HT1080 (cell line): ENCODE measurements around the gene NDNF. TPM values are rescaled to one million over a fixed set of nuclear protein-coding genes. Genes with fewer than 3 reads are reported as not detected.
A peak's percentile ranks its signal among the peaks of the same experiment; 100 is the strongest.

Source experiments
- DNase-seq: peaks from one replicate; pipeline ENCODE4 v3.0.0-alpha.2; 2015; ENCODE audit warnings: low read depth
- polyA plus RNA-seq, 2 experiments: library from polyadenylated mRNA; depleted of rRNA; stranded (reverse); fragments of >200 nt; gene quantifications; 2 replicates each; pipeline ENCODE4 v1.2.3, GENCODE V29; 2015
- total RNA-seq: library from RNA; depleted of rRNA; stranded (reverse); fragments of >200 nt; shearing (Covaris generic); gene quantifications from 2 replicates; pipeline ENCODE4 v1.2.3, GENCODE V29; 2014; rRNA removed

Gene NDNF
- 0.27 and 0.90 TPM in 2 replicates for total RNA-seq
- 0.32 and 0.33 TPM in 2 replicates for polyA plus RNA-seq (2015; cell fraction: cytosol; rRNA removed)
- 0.88 and 0.90 TPM in 2 replicates for polyA plus RNA-seq (2015; cell fraction: nucleus; rRNA removed)

DNA sequence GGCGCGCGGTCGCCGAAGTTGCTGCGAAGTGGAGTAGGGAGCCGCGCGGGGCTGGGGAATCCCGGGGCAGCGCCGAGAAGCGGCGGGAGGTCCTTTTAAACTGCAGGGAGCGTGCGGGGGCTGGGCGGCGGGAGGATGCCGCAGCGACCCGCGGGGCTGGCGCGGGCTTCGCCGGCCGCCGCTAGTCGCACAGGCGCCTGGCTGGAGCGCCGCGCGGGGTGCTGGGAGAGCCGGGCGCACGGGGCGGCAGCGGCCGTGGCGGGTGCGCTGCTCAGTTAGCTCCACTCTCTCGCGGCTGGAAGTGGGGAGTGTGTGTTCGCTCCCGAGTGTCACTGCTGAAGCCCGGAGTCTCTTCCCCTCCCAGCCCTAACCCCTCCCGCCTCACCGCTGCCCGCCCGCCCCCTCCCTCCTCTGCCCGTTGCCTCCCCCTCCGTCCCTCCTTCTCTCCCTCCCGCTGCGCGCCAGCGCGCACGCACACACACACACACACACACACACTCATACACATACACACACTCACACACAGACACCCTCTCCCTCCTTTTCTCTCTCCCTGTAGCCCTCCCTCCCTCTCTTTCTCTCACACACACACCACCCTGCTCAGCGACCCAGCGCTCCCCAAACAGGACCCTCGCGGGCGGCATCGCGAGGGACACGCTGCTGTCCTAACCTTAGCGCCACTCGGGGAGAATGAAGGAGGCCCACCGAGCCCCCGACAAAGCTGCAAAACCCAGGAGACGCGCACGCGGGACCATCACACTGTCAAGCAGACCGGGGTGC is at the start of gene NDNF:
NDNF (minus strand) TSS at position 312 of the 780 bp plus-strand sequence. CDS start 26,698 bp downstream, outside the sequence.
- DNase-seq: no peak

- DNase-seq: no peak
These were observed 47.4 kb upstream of the NDNF start for GRCh38 chr4:121119715-121120114.

GRCh38 chr4:121118344-121118743 is 46.0 kb upstream of the NDNF start:
- DNase-seq: no peak

GRCh38 chr4:121114756-121115155 is 42.4 kb upstream of the NDNF start:
- DNase-seq: no peak

DNA sequence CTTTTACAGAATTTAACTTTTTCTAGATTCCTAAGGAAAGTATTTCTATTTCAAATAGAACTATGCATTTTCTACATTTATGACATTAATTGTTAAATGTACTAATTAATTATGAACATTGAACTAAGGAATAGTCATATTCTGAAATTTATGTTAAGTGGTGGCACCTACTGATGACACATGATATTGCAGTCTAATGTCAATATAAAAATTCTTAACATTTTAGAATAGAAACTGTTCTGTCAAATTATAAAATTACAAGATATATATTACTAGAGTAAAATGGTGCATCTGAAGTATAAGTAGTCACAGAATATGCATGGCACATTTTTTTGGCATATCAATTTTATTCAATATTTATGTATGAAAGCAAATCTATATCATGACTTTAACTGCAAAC is 40.2 kb upstream of the NDNF start:
- no peak for DNase-seq

DNA sequence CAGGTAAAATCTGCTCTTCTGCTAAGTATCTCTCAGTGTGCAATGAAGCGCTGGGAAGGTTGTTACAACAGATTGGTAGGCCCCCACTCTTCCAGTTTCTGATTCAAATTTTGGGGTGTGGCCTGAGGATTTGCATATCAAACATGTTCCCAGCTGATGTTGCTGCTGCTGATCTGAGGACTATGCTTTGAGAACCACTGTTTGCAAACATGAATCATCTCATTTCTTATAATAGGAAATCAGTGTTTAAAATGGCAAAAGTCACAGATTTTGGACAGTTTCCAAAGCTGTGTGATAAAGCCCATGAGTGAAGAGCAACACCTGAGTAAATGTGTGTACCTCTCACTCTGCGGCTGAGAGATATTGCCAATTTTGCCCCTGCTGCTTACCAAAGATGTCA is 36.2 kb upstream of the NDNF start:
- DNase-seq: no peak

DNA sequence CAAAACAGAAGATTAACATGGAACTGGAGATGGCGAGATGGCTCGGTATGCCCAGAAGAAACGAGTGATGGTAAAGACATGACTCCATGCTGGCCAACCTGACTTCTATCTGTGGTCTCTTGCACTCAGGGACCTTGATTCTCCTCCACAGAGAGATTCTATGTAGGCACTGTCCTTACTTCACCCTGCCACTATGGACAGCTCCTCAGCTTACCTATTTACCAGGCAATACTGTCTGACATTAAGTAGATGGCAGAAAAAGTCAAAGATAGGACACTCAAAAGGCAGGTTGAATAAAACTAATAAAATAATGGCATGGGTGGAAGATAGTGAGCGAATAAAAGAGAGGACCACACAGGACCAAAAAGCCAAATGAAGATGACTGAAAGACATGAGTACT is 35.2 kb upstream of the NDNF start:
- no peak for DNase-seq

GRCh38 chr4:121100093-121100775 is 27.9 kb upstream of the NDNF start:
- no peak for DNase-seq

- no peak for DNase-seq
These were observed 25.9 kb upstream of the NDNF start for GRCh38 chr4:121098266-121098665.

DNA sequence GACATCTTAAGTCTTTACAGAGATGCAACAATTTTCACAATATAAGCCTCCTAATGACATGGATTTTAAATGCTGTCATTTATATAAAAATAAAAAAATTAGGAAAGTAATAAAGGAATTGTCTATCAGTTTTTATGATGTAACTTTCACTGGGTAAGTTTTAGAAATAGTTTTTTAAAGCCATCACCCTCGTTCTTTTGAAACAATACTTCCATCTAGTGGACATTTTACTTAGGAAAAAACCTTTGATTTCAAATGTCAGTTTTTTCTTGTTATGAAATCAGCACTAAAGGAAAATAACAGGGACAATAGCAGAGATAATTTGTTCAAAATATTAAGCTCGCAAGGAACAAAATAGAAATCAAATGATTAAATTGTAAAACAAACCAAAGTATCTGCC is 24.3 kb upstream of the NDNF start:
- peak; percentile 28 for DNase-seq

GRCh38 chr4:121096191-121096590 is 23.9 kb upstream of the NDNF start:
- no peak for DNase-seq

DNA sequence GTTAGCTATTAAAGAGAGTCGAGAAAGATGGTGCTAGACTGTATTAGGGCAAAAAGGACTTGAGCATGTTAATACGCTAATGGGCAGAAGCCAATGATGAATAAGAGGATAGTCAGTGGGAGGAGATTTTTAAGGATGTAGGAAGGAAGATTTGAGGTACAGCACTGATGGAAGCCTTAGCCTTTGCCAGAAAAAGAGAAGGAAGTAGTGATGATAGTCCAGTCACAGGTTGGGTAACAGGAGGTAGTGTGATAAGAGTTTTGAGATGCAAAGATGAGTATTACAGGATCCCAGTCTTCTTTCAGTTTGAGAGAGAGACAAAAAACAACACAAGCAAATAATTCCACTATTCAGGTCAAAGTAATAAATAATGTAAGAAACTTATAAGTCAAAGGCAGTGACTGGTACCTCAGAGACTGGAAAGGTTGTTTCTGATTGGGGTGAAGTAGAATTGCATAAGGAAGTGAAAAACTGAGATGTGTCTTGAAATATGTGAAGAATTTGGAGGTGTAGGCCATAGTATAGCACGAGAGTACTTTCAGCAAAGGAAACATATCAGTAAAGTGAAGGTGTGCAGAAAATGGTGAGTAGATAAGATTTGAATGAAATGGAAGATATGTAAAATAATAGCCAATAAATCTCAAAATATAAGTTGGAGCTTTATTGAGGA is 22.1 kb upstream of the NDNF start:
- DNase-seq: no peak

- DNase-seq: no peak
These were observed 20.9 kb upstream of the NDNF start for GRCh38 chr4:121093261-121093660.

DNA sequence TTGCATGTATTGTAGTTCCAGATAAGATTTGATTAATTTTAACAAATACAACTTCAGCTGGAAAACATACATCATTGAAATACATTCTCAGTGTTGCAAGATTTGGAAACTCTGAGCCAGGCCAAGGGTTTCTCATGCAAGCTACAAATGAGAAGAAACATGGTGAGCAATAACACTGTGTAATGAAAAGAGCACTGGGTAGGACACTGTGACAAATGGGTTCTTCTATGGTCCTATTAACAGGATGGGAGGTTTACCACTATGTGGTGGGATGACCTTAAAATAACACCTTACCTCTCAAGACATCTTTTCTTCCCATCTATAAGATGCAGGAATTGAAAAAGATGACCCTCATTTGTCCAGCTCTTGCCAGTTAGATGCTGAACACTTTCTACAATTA is 19.6 kb upstream of the NDNF start:
- no peak for DNase-seq

GRCh38 chr4:121088867-121089266 is 16.5 kb upstream of the NDNF start:
- DNase-seq: no peak

- DNase-seq: no peak
These were observed 7.0 kb upstream of the NDNF start for GRCh38 chr4:121079376-121079775.

DNA sequence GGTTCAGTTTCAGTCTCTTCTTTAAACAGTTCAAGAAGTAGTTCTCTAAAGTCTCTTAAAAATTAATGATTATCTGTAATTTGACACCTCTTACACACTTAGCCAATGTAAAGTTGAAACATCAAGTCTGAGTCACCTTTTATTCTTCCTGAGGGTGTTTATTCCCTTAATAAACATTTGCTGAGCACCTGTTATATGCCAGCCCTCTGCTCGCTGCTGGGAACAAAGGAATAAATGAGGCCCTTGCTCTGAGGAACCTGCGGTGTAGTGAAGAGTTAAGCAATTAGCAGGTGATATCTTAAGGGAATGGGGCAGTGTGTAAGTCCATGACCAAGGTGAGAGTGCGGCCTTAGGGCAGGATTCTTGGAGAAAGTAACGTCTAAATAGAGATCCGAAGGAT is 5.2 kb upstream of the NDNF start:
- no peak for DNase-seq

DNA sequence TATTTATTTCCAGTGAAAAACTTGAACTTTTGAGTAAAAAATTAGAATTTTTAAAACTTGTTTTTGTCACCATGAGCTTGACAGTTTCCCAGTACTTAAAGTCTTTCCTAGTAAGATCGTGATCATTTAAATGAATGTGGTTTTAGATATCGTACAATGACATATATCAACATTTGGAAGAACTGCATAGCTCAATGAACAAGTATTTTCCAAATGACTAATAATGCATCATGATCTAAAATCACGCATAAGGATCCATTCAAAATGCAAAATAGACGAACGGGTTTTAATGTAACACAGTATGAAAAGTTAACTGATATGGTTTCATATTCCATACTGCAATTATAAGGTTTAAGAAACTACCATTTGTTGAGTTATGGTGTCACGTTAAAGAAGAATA is 4.1 kb upstream of the NDNF start:
- no peak for DNase-seq

DNA sequence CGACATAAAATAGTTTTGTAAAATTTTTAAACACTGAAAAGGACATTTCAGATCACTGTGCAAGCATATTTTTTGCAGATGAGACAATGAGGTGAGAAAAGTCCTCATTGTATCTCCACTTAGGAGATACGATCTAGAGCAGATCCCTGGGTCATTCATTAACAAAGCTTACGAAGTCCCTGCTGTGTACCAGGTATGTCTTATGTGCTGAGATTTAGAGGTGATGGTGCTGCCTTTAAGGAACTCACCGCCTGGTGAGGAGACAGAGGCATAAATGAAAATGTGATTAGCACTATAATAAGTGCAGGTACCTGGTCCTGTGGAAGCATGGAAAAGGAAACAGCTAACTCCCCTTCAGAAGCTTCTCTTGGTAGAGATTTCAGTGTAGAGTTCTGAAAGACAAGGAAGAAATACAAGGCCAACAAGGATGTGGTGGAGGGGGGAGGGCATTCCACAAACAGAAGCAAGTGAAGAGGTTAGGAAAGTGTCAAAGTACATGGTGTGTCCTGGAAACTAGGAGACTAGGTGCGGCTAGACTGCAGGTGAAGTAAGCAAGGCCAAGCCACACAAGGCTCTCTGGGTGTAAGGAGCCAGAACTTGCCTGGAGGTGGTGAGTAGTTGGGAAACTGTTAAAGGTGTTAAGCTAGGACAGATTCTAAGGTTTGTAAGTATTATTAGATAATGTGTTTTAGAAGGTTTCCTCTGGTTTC is 1.5 kb upstream of the NDNF start:
- DNase-seq: no peak

GRCh38 chr4:121073004-121073435 is 685 bp upstream of the NDNF start:
- no peak for DNase-seq

GRCh38 chr4:121071640-121072223 is 603 bp downstream of the NDNF start:
- DNase-seq: no peak
